Measurements from ENCODE around the gene OTOG.

DNA sequence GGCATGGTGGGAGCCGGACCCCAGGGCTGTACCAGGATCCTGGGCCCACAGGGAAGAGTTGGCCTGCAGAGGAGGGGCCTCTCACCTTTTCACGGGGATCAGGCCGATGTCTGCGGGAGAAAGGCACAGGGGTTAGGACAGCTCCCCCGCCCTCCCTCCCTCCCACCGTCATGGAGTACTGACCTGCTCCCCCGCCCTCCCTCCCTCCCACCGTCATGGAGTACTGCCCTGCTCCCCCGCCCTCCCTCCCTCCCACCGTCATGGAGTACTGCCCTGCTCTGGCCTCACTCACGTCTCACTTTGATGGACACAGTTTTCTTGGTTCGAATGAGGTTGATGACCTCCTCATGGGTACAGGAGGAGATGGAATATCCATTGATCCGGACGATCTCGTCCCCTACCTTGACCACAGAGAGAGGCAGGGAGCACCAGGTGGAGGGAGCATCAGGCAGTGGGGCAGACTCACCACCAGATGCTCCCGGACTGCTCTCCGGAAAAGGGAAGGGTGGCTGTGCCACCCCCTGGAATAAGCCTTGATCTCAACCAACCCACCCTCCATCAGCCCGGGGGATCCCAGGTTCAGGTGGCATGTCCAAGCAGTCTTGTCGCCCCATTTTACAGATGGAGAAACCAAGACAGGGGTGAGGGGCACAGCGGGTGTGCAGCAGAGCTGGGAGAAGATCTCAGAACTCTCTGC lies 20.0 kb upstream of the OTOG start:
- TF ChIP-seq, protein P1, sequence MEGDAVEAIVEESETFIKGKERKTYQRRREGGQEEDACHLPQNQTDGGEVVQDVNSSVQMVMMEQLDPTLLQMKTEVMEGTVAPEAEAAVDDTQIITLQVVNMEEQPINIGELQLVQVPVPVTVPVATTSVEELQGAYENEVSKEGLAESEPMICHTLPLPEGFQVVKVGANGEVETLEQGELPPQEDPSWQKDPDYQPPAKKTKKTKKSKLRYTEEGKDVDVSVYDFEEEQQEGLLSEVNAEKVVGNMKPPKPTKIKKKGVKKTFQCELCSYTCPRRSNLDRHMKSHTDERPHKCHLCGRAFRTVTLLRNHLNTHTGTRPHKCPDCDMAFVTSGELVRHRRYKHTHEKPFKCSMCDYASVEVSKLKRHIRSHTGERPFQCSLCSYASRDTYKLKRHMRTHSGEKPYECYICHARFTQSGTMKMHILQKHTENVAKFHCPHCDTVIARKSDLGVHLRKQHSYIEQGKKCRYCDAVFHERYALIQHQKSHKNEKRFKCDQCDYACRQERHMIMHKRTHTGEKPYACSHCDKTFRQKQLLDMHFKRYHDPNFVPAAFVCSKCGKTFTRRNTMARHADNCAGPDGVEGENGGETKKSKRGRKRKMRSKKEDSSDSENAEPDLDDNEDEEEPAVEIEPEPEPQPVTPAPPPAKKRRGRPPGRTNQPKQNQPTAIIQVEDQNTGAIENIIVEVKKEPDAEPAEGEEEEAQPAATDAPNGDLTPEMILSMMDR (IDR thresholded peaks at IDR 0.05), result no peak
- TF ChIP-seq EZH2 (IDR thresholded peaks at IDR 0.05), result no peak

Measured in neural progenitor cell (in vitro differentiated cells).